Body of pancreas (tissue), 4 donors: ENCODE data around the gene PHF21B. TPM values are rescaled to one million over a fixed set of nuclear protein-coding genes. Genes with fewer than 3 reads are reported as not detected.

Source experiments
- ATAC-seq: fragments of 150-250 bp; one replicate; pipeline ENCODE4 v1.9.1; 2016
- DNase-seq, 4 donors: peaks; one replicate each; pipeline ENCODE4 v3.0.0-alpha.2; 2019
- H3K27ac ChIP-seq, 4 donors: fragments of 200-600 bp; sonication (generic); 1 replicate in 3 of 4; 2 replicates in 1 of 4; pipeline versions ENCODE4 v1.5.1 to v1.6.1; 2016 to 2019; ENCODE audit warnings: mild to moderate bottlenecking in 1 of 4, mixed read lengths in 1 of 4, moderate library complexity in 1 of 4
- H3K27me3 ChIP-seq, 2 donors: fragments of 200-600 bp; sonication (generic); one replicate each; pipeline ENCODE4 v1.6.0; 2016; ENCODE audit warnings: mild to moderate bottlenecking in 1 of 2
- H3K36me3 ChIP-seq, 2 donors: fragments of 200-600 bp; sonication (generic); replicated peaks in 1 of 2; 2 replicates each; pipeline ENCODE4 v1.5.1; 2016; ENCODE audit warnings: low read depth in 2 of 2; ENCODE audit not compliant: insufficient read depth in 1 of 2
- H3K4me1 ChIP-seq: fragments of 200-600 bp; sonication (generic); one replicate; pipeline ENCODE4 v1.6.0; 2016
- H3K4me3 ChIP-seq, 2 donors: fragments of 200-600 bp; sonication (generic); 1 replicate in 1 of 2; 2 replicates in 1 of 2; pipeline ENCODE4 v1.5.1; 2016 to 2019
- H3K9me3 ChIP-seq, 3 donors: fragments of 200-600 bp; sonication (generic); 1 replicate in 2 of 3; 2 replicates in 1 of 3; pipeline ENCODE4 v1.5.1; 2016
- CTCF ChIP-seq, 7 experiments: fragments of 450-650 bp in 4 of 7; fragments of 200-600 bp in 3 of 7; sonication (generic) in 3 of 7; IDR thresholded peaks; one replicate each; pipeline ENCODE4 v1.5.1; 2016 to 2019; ENCODE audit warnings: antibody characterized with exemption in 7 of 7
- POLR2A ChIP-seq, 3 donors: fragments of 450-650 bp; IDR thresholded peaks; one replicate each; pipeline ENCODE4 v1.6.1; 2016; ENCODE audit warnings: antibody characterized with exemption in 3 of 3, mild to moderate bottlenecking in 2 of 3
- WGBS, 2 donors: methylation state at CpG; one replicate each; pipeline ENCODE4 v1.1.5; 2017; 5-methylcytosine and 5-hydroxymethylcytosine counted together
- intact Hi-C: fragments of 100-400 bp; cut with DNase I; formaldehyde crosslinking; loops from one replicate; pipeline ENCODE4 v1.15.1; 2023
- total RNA-seq, 2 donors: library from RNA; depleted of rRNA; stranded (reverse); fragments of >200 nt; gene quantifications; one replicate each; pipeline ENCODE4 v1.1.0, GENCODE V29; 2016

The PHF21B gene
- total RNA-seq, 2 donors from 2014 or later: under 0.01 TPM; not detected in 1

DNA sequence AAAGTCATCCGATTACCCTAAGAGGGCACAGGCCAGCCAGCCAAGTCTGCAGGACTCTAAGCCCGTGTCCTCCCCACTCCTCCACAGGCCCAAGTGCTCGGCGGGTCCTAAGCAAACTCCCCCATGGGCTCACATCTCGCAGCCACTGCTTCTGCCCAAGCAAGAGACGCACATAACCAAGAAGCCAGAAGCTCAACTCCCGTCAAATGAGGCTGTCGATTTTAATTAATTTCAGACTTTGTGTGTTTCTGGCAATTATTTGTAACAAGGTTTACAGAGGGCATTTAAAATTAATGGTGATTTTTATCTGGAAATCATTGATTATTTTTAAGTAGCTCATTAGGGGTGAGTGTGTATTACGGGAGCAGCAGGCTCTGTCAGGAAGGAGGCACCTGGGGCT is 27.4 kb downstream of the PHF21B start:
- Histone ChIP-seq H3K36me3 (no peaks in the 10 kb centered on the region), H3K4me3 (no peak overlapping the region), H3K4me1 (no peaks in the 10 kb centered on the region), H3K27me3 (no peaks in the 10 kb centered on the region), H3K27ac (no peak overlapping the region), H3K9me3 (no peaks in the 10 kb centered on the region)
- TF ChIP-seq CTCF (IDR thresholded peaks at IDR 0.05) (no peak), POLR2A (IDR thresholded peaks at IDR 0.05) (no peak)
- 60 to 61% methylated on average over 9 of the region's 9 CpGs for WGBS, 2 donors
- intact Hi-C loops: loop anchor here (10.0 kb wide), 1 partner anchor 58 kb away; no protein-coding TSS in a partner anchor
- no peak for ATAC-seq
- no peak for DNase-seq

- 65 to 69% methylated on average over 10 to 11 of the region's 11 CpGs for WGBS, 2 donors
- H3K4me1 ChIP-seq: no peaks in the 10 kb centered on the region
These were observed 27.9 kb downstream of the PHF21B start for GRCh38 chr22:44981857-44982256.

DNA sequence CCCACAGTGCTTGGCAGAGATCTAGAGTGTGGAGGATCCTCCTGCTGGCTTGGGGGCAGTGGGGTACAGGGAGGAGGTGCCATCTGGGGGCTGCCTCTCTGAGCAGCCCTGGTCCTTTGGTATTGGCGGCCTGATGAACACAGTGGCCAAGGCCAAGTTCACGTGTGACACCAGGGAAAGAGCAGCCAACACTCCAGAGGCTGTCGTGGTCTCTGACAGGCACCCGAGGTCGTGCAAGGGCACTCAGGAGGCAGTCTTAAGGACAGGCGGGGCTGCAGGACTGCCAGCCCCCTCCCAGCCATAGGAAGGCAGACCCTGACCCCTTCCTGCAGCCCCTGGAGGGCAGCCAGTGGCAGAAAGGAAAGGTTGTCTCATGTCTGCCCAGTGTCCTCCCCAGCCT is 30.7 kb downstream of the PHF21B start:
- Histone ChIP-seq H3K36me3 (no peaks in the 10 kb centered on the region), H3K4me1 (no peaks in the 10 kb centered on the region), H3K4me3 (no peak overlapping the region), H3K9me3 (no peaks in the 10 kb centered on the region), H3K27ac (no peak overlapping the region), H3K27me3 (no peaks in the 10 kb centered on the region)
- WGBS, 2 donors: 30 to 50% methylated on average over 2 to 6 of the region's 6 CpGs
- no peak for ATAC-seq
- intact Hi-C loops: no loop called here
- no peak for DNase-seq
- TF ChIP-seq POLR2A (IDR thresholded peaks at IDR 0.05): no peak
- no peak for TF ChIP-seq CTCF (IDR thresholded peaks at IDR 0.05)

More at GRCh38 chr22:44981857-44982256, 27.9 kb downstream of the PHF21B start:
- TF ChIP-seq POLR2A (IDR thresholded peaks at IDR 0.05) (no peak), CTCF (IDR thresholded peaks at IDR 0.05) (no peak)
- intact Hi-C loops: loop anchor here (10.0 kb wide), 1 partner anchor 57 kb away; no protein-coding TSS in a partner anchor
- no peaks in the 10 kb centered on the region for H3K27me3 ChIP-seq
- no peak overlapping the region for H3K4me3 ChIP-seq
- no peaks in the 10 kb centered on the region for H3K9me3 ChIP-seq
- H3K36me3 ChIP-seq: no peaks in the 10 kb centered on the region
- DNase-seq: no peak
- no peak overlapping the region for H3K27ac ChIP-seq
- no peak for ATAC-seq

- Histone ChIP-seq H3K36me3 (no peaks in the 10 kb centered on the region), H3K4me1 (no peaks in the 10 kb centered on the region), H3K27ac (no peak overlapping the region), H3K9me3 (no peaks in the 10 kb centered on the region), H3K27me3 (no peaks in the 10 kb centered on the region), H3K4me3 (no peak overlapping the region)
- peak in 6 of 7 experiments; percentile 23 to 61 (median 44) for TF ChIP-seq CTCF (IDR thresholded peaks at IDR 0.05)
- TF ChIP-seq POLR2A (IDR thresholded peaks at IDR 0.05): no peak
- intact Hi-C loops: no loop called here
- peak; percentile 40 for ATAC-seq
- WGBS, 2 donors: 27 to 33% methylated on average over 14 to 22 of the region's 22 CpGs
- peak; percentile 51 to 79 (median 70) for DNase-seq
These were observed 34.2 kb downstream of the PHF21B start for GRCh38 chr22:44975427-44976262.
